Trophoblast cell (in vitro differentiated cells and primary cell): Measurements from ENCODE around the gene TXNRD2.
"Not testable (repeated sequence)": the region's sequence is repeated elsewhere in the genome, so short reads cannot be mapped to it uniquely, and the experiment has no call there.

ENCODE experiments used
- DNase-seq, 2 donors: peaks; one replicate each; pipeline ENCODE4 v3.0.0-alpha.2; 2016
- H2AFZ ChIP-seq: 2 replicates; pipeline ENCODE4 v1.6.1; 2013; ENCODE audit warnings: low read length, moderate library complexity, mild to moderate bottlenecking; ENCODE audit not compliant: insufficient read depth, poor library complexity
- H2AK5ac ChIP-seq: 2 replicates; pipeline ENCODE4 v1.6.1; 2013; ENCODE audit warnings: mild to moderate bottlenecking, low read length
- H2BK120ac ChIP-seq: 2 replicates; pipeline ENCODE4 v1.6.1; 2013; ENCODE audit warnings: low read length, mild to moderate bottlenecking, moderate library complexity; ENCODE audit not compliant: insufficient read depth, poor library complexity
- H2BK12ac ChIP-seq: 2 replicates; pipeline ENCODE4 v1.6.1; 2013; ENCODE audit warnings: mild to moderate bottlenecking, low read length, moderate library complexity
- H2BK5ac ChIP-seq: 2 replicates; pipeline ENCODE4 v1.6.1; 2013; ENCODE audit warnings: low read length, low read depth, moderate library complexity, mild to moderate bottlenecking; ENCODE audit not compliant: poor library complexity
- H3K14ac ChIP-seq: 2 replicates; pipeline ENCODE4 v1.6.1; 2013; ENCODE audit warnings: mild to moderate bottlenecking, low read length
- H3K18ac ChIP-seq: 2 replicates; pipeline ENCODE4 v1.6.1; 2013; ENCODE audit warnings: mild to moderate bottlenecking, low read length
- H3K23ac ChIP-seq: 2 replicates; pipeline ENCODE4 v1.6.1; 2013; ENCODE audit warnings: low read length
- H3K27ac ChIP-seq: 2 replicates; pipeline ENCODE4 v1.5.1; 2013; ENCODE audit warnings: low read depth, mild to moderate bottlenecking, inconsistent platforms, low read length, moderate library complexity
- H3K27me3 ChIP-seq: 2 replicates; pipeline ENCODE4 v1.6.1; 2013; ENCODE audit warnings: inconsistent platforms, mild to moderate bottlenecking, low read length, moderate library complexity; ENCODE audit not compliant: insufficient read depth
- H3K36me3 ChIP-seq, 2 experiments: 1 replicate in 1 of 2; 2 replicates in 1 of 2; pipeline ENCODE4 v1.6.1; 2013; ENCODE audit warnings: low read length in 2 of 2, mild to moderate bottlenecking in 2 of 2, moderate library complexity in 1 of 2; ENCODE audit not compliant: insufficient read depth in 2 of 2, control insufficient read depth in 1 of 2
- H3K4ac ChIP-seq: 2 replicates; pipeline ENCODE4 v1.6.1; 2013; ENCODE audit warnings: low read depth, mild to moderate bottlenecking, low read length, moderate library complexity
- H3K4me1 ChIP-seq, 2 experiments: 1 replicate in 1 of 2; 2 replicates in 1 of 2; pipeline ENCODE4 v1.6.1; 2013; ENCODE audit warnings: low read length in 2 of 2, mild to moderate bottlenecking in 2 of 2, moderate library complexity in 1 of 2; ENCODE audit not compliant: insufficient read depth in 2 of 2, control insufficient read depth in 1 of 2
- H3K4me2 ChIP-seq: 2 replicates; pipeline ENCODE4 v1.6.1; 2013; ENCODE audit warnings: inconsistent platforms, mild to moderate bottlenecking, low read length, moderate library complexity
- H3K4me3 ChIP-seq: 2 replicates; pipeline ENCODE4 v1.5.1; 2013; ENCODE audit warnings: mild to moderate bottlenecking, low read depth, low read length, inconsistent platforms
- H3K79me1 ChIP-seq: one replicate; pipeline ENCODE4 v1.6.1; 2013; ENCODE audit warnings: low read length
- H3K79me2 ChIP-seq: 2 replicates; pipeline ENCODE4 v1.6.1; 2013; ENCODE audit warnings: low read length, mild to moderate bottlenecking; ENCODE audit not compliant: control insufficient read depth, insufficient read depth, poor library complexity
- H3K9ac ChIP-seq: 2 replicates; pipeline ENCODE4 v1.6.1; 2013; ENCODE audit warnings: mild to moderate bottlenecking, low read length
- H3K9me3 ChIP-seq: 2 replicates; pipeline ENCODE4 v1.6.1; 2013; ENCODE audit warnings: low read depth, mild to moderate bottlenecking, control low read depth, inconsistent platforms, low read length; ENCODE audit not compliant: insufficient read depth
- H4K12ac ChIP-seq: 2 replicates; pipeline ENCODE4 v1.6.1; 2013; ENCODE audit warnings: low read depth, mild to moderate bottlenecking, low read length, moderate library complexity
- H4K8ac ChIP-seq: 2 replicates; pipeline ENCODE4 v1.6.1; 2013; ENCODE audit warnings: low read depth, mild to moderate bottlenecking, low read length, moderate library complexity
- H4K91ac ChIP-seq: one replicate; pipeline ENCODE4 v1.6.1; 2013; ENCODE audit warnings: low read depth, mild to moderate bottlenecking, low read length, moderate library complexity
- WGBS: extraction: QIAGEN DNeasy Blood & Tissue Kit; methylation state at CpG from one replicate; pipeline ENCODE4 v1.1.7; 2013; ENCODE audit warnings: missing lambda C conversion rate; ENCODE audit not compliant: insufficient read length, insufficient coverage; ENCODE audit errors: extremely low coverage; 5-methylcytosine and 5-hydroxymethylcytosine counted together

Gene TXNRD2

GRCh38 chr22:19831979-19832378, 109.6 kb downstream of the TXNRD2 start:
- H3K23ac ChIP-seq, H4K8ac ChIP-seq, H3K9ac ChIP-seq, H3K4ac ChIP-seq, H3K9me3 ChIP-seq, H3K14ac ChIP-seq, H3K36me3 ChIP-seq, H2AK5ac ChIP-seq, H3K79me1 ChIP-seq, H2BK12ac ChIP-seq, H3K18ac ChIP-seq, DNase-seq, H4K91ac ChIP-seq, H2BK5ac ChIP-seq, H2BK120ac ChIP-seq, H3K4me2 ChIP-seq, H3K4me3 ChIP-seq, H3K27me3 ChIP-seq, H4K12ac ChIP-seq, H3K4me1 ChIP-seq, H3K27ac ChIP-seq, H3K79me2 ChIP-seq, H2AFZ ChIP-seq: not testable (repeated sequence)
- WGBS, result no CpG with 5 or more reads among the region's 3 CpGs

DNA sequence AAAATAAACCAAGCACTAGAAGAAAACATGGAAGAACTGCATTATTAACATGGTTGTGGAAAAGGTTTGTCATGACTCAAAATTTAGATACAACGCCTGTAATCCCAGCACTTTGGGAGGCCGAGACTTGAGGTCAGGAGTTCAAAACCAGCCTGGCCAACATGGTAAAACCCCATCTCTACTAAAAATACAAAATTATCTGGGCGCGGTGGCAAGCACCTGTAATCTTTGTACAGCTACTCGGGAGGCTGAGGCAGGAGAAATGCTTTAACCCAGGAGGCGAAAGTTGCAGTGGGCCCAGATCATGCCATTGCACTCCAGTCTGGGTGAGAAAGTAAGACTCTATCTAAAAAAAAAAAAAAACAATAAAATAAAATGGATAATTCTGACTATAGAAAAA, 110.6 kb downstream of the TXNRD2 start:
- H3K79me1 ChIP-seq, result no peaks in the 10 kb centered on the region
- H2AK5ac ChIP-seq, result no peak overlapping the region
- no peak overlapping the region for H2BK120ac ChIP-seq
- no peak overlapping the region for H3K4me3 ChIP-seq
- no peaks in the 10 kb centered on the region for H3K36me3 ChIP-seq
- H3K4me2 ChIP-seq, result no peak overlapping the region
- no peak overlapping the region for H4K12ac ChIP-seq
- no peaks in the 10 kb centered on the region for H3K27me3 ChIP-seq
- H3K27ac ChIP-seq, result no peak overlapping the region
- no peak overlapping the region for H2BK5ac ChIP-seq
- H3K23ac ChIP-seq, result no peak overlapping the region
- no peak overlapping the region for H2AFZ ChIP-seq
- no peaks in the 10 kb centered on the region for H3K79me2 ChIP-seq
- H3K9me3 ChIP-seq, result no peaks in the 10 kb centered on the region
- H3K14ac ChIP-seq, result no peak overlapping the region
- H3K4ac ChIP-seq, result no peak overlapping the region
- WGBS, result no CpG with 5 or more reads among the region's 6 CpGs
- no peak overlapping the region for H4K8ac ChIP-seq
- H3K9ac ChIP-seq, result no peak overlapping the region
- DNase-seq, result no peak
- H4K91ac ChIP-seq, result no peak overlapping the region
- no peak overlapping the region for H3K18ac ChIP-seq
- H2BK12ac ChIP-seq, result no peak overlapping the region
- H3K4me1 ChIP-seq, result peaks cover 0 to under 1% of the 10 kb centered on the region in 2 experiments

DNA sequence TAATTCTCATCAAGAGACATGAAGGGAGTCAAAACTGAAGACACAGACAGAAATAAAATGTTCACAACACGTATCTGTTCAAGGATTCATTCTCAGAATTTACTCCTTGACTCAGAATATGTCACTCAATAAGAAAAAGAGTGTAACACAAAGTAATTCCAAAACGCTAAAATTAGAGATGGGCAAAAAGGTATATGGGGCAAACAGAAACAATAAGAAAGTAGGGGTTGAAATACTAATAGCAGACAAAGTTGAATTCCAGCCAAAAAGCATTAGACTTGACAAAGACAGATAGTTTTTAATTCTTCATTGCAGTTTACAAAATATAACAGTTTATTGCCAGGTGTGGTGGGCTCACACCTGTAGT, 113.6 kb downstream of the TXNRD2 start:
- H3K27ac ChIP-seq, result no peak overlapping the region
- H3K4me1 ChIP-seq, result peaks cover 12 to 16% of the 10 kb centered on the region in 2 experiments
- H2AK5ac ChIP-seq, result no peak overlapping the region
- H3K23ac ChIP-seq, result no peak overlapping the region
- H3K9ac ChIP-seq, result no peak overlapping the region
- no peak overlapping the region for H3K18ac ChIP-seq
- H2BK5ac ChIP-seq, result no peak overlapping the region
- no peaks in the 10 kb centered on the region for H3K79me1 ChIP-seq
- H3K79me2 ChIP-seq, result no peaks in the 10 kb centered on the region
- no peak overlapping the region for H4K8ac ChIP-seq
- H2AFZ ChIP-seq, result no peak overlapping the region
- no peaks in the 10 kb centered on the region for H3K36me3 ChIP-seq
- no CpG with 5 or more reads among the region's 2 CpGs for WGBS
- H3K27me3 ChIP-seq, result no peaks in the 10 kb centered on the region
- no peak overlapping the region for H2BK120ac ChIP-seq
- no peak overlapping the region for H4K91ac ChIP-seq
- no peak overlapping the region for H3K4me2 ChIP-seq
- H4K12ac ChIP-seq, result no peak overlapping the region
- H3K14ac ChIP-seq, result no peak overlapping the region
- H3K9me3 ChIP-seq, result no peaks in the 10 kb centered on the region
- H3K4ac ChIP-seq, result no peak overlapping the region
- H2BK12ac ChIP-seq, result no peak overlapping the region
- DNase-seq, result no peak
- H3K4me3 ChIP-seq, result no peak overlapping the region

DNA sequence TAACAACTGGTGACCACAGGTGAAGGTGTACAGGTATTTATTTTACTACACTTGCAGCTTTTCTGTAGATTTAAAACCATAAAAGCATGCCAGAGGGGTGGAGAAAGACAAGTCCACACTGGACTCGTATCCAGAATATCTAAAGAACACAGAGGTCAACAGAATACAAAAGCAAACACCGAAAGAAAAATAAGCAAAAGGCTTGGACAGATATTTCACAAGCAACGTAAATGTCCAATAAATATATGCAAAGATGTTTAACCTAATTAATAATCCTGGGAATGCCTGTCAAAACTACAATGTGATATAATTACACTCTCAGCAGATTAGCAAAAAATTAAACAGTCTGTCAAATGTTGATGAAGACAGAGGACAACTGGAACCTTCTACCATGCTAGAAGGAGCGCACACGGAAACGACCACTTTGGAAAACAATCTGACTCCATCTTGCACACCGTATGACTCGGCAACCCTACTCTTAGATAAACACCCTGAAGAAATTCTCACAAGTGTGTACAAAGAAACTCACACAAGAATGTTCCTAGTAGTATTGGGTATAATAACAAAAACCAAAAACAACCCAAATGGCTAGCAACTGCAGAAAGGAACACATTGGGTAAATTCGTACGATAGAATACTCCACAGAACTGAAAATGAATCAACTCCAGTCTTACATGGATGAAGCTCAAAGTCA, 114.1 kb downstream of the TXNRD2 start:
- no peak overlapping the region for H3K27ac ChIP-seq
- no peak overlapping the region for H3K18ac ChIP-seq
- no peak overlapping the region for H2BK120ac ChIP-seq
- H3K79me1 ChIP-seq, result no peaks in the 10 kb centered on the region
- no peak overlapping the region for H3K4ac ChIP-seq
- no peak overlapping the region for H4K12ac ChIP-seq
- no peak overlapping the region for H4K8ac ChIP-seq
- no CpG with 5 or more reads among the region's 10 CpGs for WGBS
- no peak overlapping the region for H4K91ac ChIP-seq
- no peak overlapping the region for H3K23ac ChIP-seq
- H3K9ac ChIP-seq, result no peak overlapping the region
- no peaks in the 10 kb centered on the region for H3K27me3 ChIP-seq
- no peaks in the 10 kb centered on the region for H3K79me2 ChIP-seq
- no peak overlapping the region for H3K4me2 ChIP-seq
- no peak overlapping the region for H2AK5ac ChIP-seq
- no peaks in the 10 kb centered on the region for H3K36me3 ChIP-seq
- H3K9me3 ChIP-seq, result no peaks in the 10 kb centered on the region
- no peak overlapping the region for H2BK12ac ChIP-seq
- no peak for DNase-seq
- no peak overlapping the region for H3K4me3 ChIP-seq
- H2AFZ ChIP-seq, result no peak overlapping the region
- peaks cover 12 to 16% of the 10 kb centered on the region in 2 experiments for H3K4me1 ChIP-seq
- no peak overlapping the region for H2BK5ac ChIP-seq
- H3K14ac ChIP-seq, result no peak overlapping the region
